IMR-90 (cell line): Measurements from ENCODE around the gene CDX1. TPM values are rescaled to one million over a fixed set of nuclear protein-coding genes. Genes with fewer than 3 reads are reported as not detected.

Experiments
- ATAC-seq: fragments of 200-7000 bp; cut with Tn5 transposase; 2 replicates; pipeline ENCODE4 v1.9.1; 2020; ENCODE audit warnings: low read depth, mild to moderate bottlenecking, moderate library complexity
- BruUV-seq: library from RNA; stranded (reverse); fragments of 400-500 nt; replicated peaks from 2 replicates; lab custom pipeline; 2021; lab: Mats Ljungman, UMichigan
- CTCF ChIA-PET: fragments of 300-600 bp; formaldehyde crosslinking; extraction: SDS; loops from one replicate; lab custom pipeline; 2021; ENCODE audit warnings: antibody characterized with exemption; lab: Yijun Ruan, JAX
- POLR2A ChIA-PET: fragments of 300-600 bp; sonication (Branson Sonifier 250); formaldehyde crosslinking; loops from one replicate; lab custom pipeline; 2022; ENCODE audit warnings: antibody characterized with exemption; ENCODE audit not compliant: unreplicated experiment; lab: Charles Lee
- DNase-seq: peaks from one replicate; pipeline ENCODE4 v3.0.0; 2013
- H2AFZ ChIP-seq: replicated peaks from 2 replicates; pipeline ENCODE3; 2013; ENCODE audit warnings: low read length, mild to moderate bottlenecking; ENCODE audit not compliant: poor library complexity
- H2AK5ac ChIP-seq: 2 replicates; pipeline ENCODE4 v1.6.1; 2013; ENCODE audit warnings: low read depth, low read length, inconsistent platforms
- H2AK9ac ChIP-seq: replicated peaks from 2 replicates; pipeline ENCODE3; 2013; ENCODE audit warnings: mild to moderate bottlenecking, low read depth, low read length, moderate library complexity; ENCODE audit not compliant: poor library complexity
- H2BK120ac ChIP-seq: 2 replicates; pipeline ENCODE4 v1.6.1; 2013; ENCODE audit warnings: low read depth, low read length, inconsistent platforms
- H2BK15ac ChIP-seq: 3 replicates; pipeline ENCODE4 v1.6.1; 2013; ENCODE audit warnings: low read depth, low read length, inconsistent platforms
- H2BK20ac ChIP-seq: 2 replicates; pipeline ENCODE4 v1.6.1; 2013; ENCODE audit warnings: low read depth, mild to moderate bottlenecking, inconsistent platforms, low read length, moderate library complexity
- H2BK5ac ChIP-seq: 2 replicates; pipeline ENCODE4 v1.6.1; 2013; ENCODE audit warnings: mild to moderate bottlenecking, low read depth, low read length, inconsistent platforms; ENCODE audit not compliant: poor library complexity, severe bottlenecking
- H3K14ac ChIP-seq: replicated peaks from 2 replicates; pipeline ENCODE4 v1.6.1; 2013; ENCODE audit warnings: low read depth, low read length, inconsistent platforms
- H3K18ac ChIP-seq: 2 replicates; pipeline ENCODE4 v1.6.1; 2013; ENCODE audit warnings: low read depth, low read length, control low read depth
- H3K23ac ChIP-seq: 2 replicates; pipeline ENCODE4 v1.6.1; 2013; ENCODE audit warnings: low read depth, low read length, inconsistent platforms
- H3K27ac ChIP-seq: 2 replicates; pipeline ENCODE4 v1.5.1; 2013; ENCODE audit warnings: mild to moderate bottlenecking, control low read depth, low read length; ENCODE audit not compliant: insufficient read depth
- H3K27me3 ChIP-seq: 2 replicates; pipeline ENCODE4 v1.6.1; 2013; ENCODE audit warnings: low read length; ENCODE audit not compliant: control insufficient read depth, insufficient read depth
- H3K36me3 ChIP-seq: 2 replicates; pipeline ENCODE4 v1.6.1; 2013; ENCODE audit warnings: low read length, mixed read lengths; ENCODE audit not compliant: control insufficient read depth, insufficient read depth
- H3K4ac ChIP-seq: 2 replicates; pipeline ENCODE4 v1.6.1; 2013; ENCODE audit warnings: low read depth, low read length, inconsistent platforms
- H3K4me1 ChIP-seq: 2 replicates; pipeline ENCODE4 v1.6.1; 2013; ENCODE audit warnings: low read length, mixed read lengths; ENCODE audit not compliant: control insufficient read depth, insufficient read depth
- H3K4me2 ChIP-seq: 2 replicates; pipeline ENCODE4 v1.6.1; 2013; ENCODE audit warnings: low read depth, mild to moderate bottlenecking, control low read depth, low read length, moderate library complexity
- H3K4me3 ChIP-seq: 2 replicates; pipeline ENCODE4 v1.5.1; 2013; ENCODE audit warnings: low read depth, mild to moderate bottlenecking, control low read depth, low read length, moderate library complexity; ENCODE audit not compliant: insufficient read depth
- H3K56ac ChIP-seq: 2 replicates; pipeline ENCODE4 v1.6.1; 2013; ENCODE audit warnings: low read length, inconsistent platforms; ENCODE audit not compliant: insufficient read depth; ENCODE audit errors: extremely low read depth
- H3K79me1 ChIP-seq, 2 experiments: 2 replicates each; pipeline ENCODE4 v1.6.1; 2013; ENCODE audit warnings: low read length in 2 of 2, inconsistent platforms in 1 of 2, low read depth in 1 of 2
- H3K9ac ChIP-seq: 2 replicates; pipeline ENCODE4 v1.6.1; 2013; ENCODE audit warnings: low read depth, low read length, control low read depth
- H3K9me1 ChIP-seq: 2 replicates; pipeline ENCODE4 v1.6.1; 2013; ENCODE audit warnings: low read length, inconsistent platforms; ENCODE audit not compliant: insufficient read depth
- H3K9me3 ChIP-seq: 2 replicates; pipeline ENCODE4 v1.6.1; 2013; ENCODE audit warnings: low read length; ENCODE audit not compliant: control insufficient read depth, insufficient read depth
- H4K20me1 ChIP-seq: 2 replicates; pipeline ENCODE4 v1.6.1; 2013; ENCODE audit warnings: low read length, inconsistent platforms; ENCODE audit not compliant: insufficient read depth
- H4K5ac ChIP-seq: 2 replicates; pipeline ENCODE4 v1.6.1; 2013; ENCODE audit warnings: mild to moderate bottlenecking, low read depth, low read length, control low read depth
- H4K8ac ChIP-seq, 2 experiments: 2 replicates each; pipeline ENCODE4 v1.6.1; 2013; ENCODE audit warnings: low read depth in 2 of 2, low read length in 2 of 2, control low read depth in 1 of 2, inconsistent platforms in 1 of 2
- H4K91ac ChIP-seq: 2 replicates; pipeline ENCODE4 v1.6.1; 2013; ENCODE audit warnings: low read depth, low read length, inconsistent platforms; ENCODE audit not compliant: insufficient read depth
- BHLHE40 ChIP-seq: fragments of 150-350 bp; IDR thresholded peaks from 2 replicates; pipeline ENCODE4 v1.6.1; 2016; ENCODE audit warnings: mild to moderate bottlenecking, low read depth, low read length
- CHD1 ChIP-seq: IDR thresholded peaks from 2 replicates; pipeline ENCODE4 v1.6.1; 2012; ENCODE audit warnings: low read depth, low read length, improper control_type of control experiment
- CTCF ChIP-seq: conservative IDR thresholded peaks from 2 replicates; pipeline ENCODE4 v1.5.1; 2012; ENCODE audit warnings: mild to moderate bottlenecking, low read depth, low read length, improper control_type of control experiment
- ELK1 ChIP-seq: fragments of 150-350 bp; IDR thresholded peaks from 2 replicates; pipeline ENCODE4 v1.6.1; 2016; ENCODE audit warnings: low read depth, mild to moderate bottlenecking, low read length, moderate library complexity, borderline replicate concordance
- FOS ChIP-seq: fragments of 150-350 bp; IDR thresholded peaks from 2 replicates; pipeline ENCODE4 v1.6.1; 2016; ENCODE audit warnings: low read depth, low read length
- MXI1 ChIP-seq: IDR thresholded peaks from 2 replicates; pipeline ENCODE4 v1.6.1; 2012; ENCODE audit warnings: low read depth, mild to moderate bottlenecking, low read length, moderate library complexity, borderline replicate concordance
- NFE2L2 ChIP-seq: fragments of 150-350 bp; IDR thresholded peaks from 2 replicates; pipeline ENCODE4 v1.6.1; 2016; ENCODE audit warnings: low read depth, mild to moderate bottlenecking, low read length
- RCOR1 ChIP-seq: IDR thresholded peaks from 2 replicates; pipeline ENCODE4 v1.6.1; 2012; ENCODE audit warnings: mild to moderate bottlenecking, low read length, improper control_type of control experiment; ENCODE audit not compliant: insufficient replicate concordance
- SMC3 ChIP-seq: fragments of 150-350 bp; IDR thresholded peaks from 2 replicates; pipeline ENCODE4 v1.6.1; 2016; ENCODE audit warnings: low read depth, mild to moderate bottlenecking, antibody characterized with exemption, low read length, moderate library complexity
- WGBS, 2 experiments: methylation state at CpG; one replicate each; pipeline versions ENCODE4 v1.1.5 to v1.1.7; 2013; ENCODE audit warnings: missing lambda C conversion rate in 2 of 2; ENCODE audit not compliant: insufficient read length in 1 of 2; ENCODE audit errors: extremely low coverage in 2 of 2; 5-methylcytosine and 5-hydroxymethylcytosine counted together
- dilution Hi-C: fragments of 300-500 bp; cut with HindIII; formaldehyde crosslinking; loops from one replicate; pipeline ENCODE4 v1.14.3; 2018; ENCODE audit warnings: low sequenced_read_pairs; ENCODE audit not compliant: unreplicated experiment
- in situ Hi-C: fragments of 300-500 bp; cut with MboI; formaldehyde crosslinking; loops from 3 replicates; pipeline ENCODE4 v1.14.3; 2019; ENCODE audit warnings: low sequenced_read_pairs, inconsistent platforms, mixed read lengths
- intact Hi-C: fragments of 100-400 bp; cut with micrococcal nuclease; formaldehyde crosslinking; loops from 2 replicates; pipeline ENCODE4 v1.10.0; 2022
- polyA plus RNA-seq, 3 experiments: library from polyadenylated mRNA; depleted of rRNA; stranded (reverse); fragments of >200 nt; gene quantifications; 2 replicates each; pipeline ENCODE4 v1.2.3, GENCODE V29; 2012; ENCODE audit warnings: low replicate concordance in 1 of 3
- total RNA-seq: library from RNA; depleted of rRNA; stranded (reverse); fragments of >200 nt; gene quantifications from 2 replicates; pipeline ENCODE4 v1.2.3, GENCODE V29; 2012

The CDX1 gene
- total and polyA plus RNA-seq, 2 of the 4 experiments (the other 2 are of a cell fraction): 0.18 to 0.24 TPM

GRCh38 chr5:150147670-150148069 lies 18.9 kb upstream of the CDX1 start:
- ATAC-seq (no peak), DNase-seq (no peak)
- peak overlapping the region in 1 of 2 experiments; percentile 52; a peak in 3 of 4 replicates for H4K8ac ChIP-seq
- H3K56ac ChIP-seq: no peak overlapping the region
- H3K23ac ChIP-seq: peak overlapping the region; percentile 78
- peak overlapping the region; percentile 50 for H3K14ac ChIP-seq
- intact Hi-C loops (no loop called here), in situ Hi-C loops (no loop called here), dilution Hi-C loops (no loop called here)
- H3K27me3 ChIP-seq: no peaks in the 10 kb centered on the region
- peak overlapping the region; percentile 54 for H3K4ac ChIP-seq
- H3K9me1 ChIP-seq: peaks cover 30% of the 10 kb centered on the region
- no peaks in the 10 kb centered on the region for H3K9me3 ChIP-seq
- H2AK9ac ChIP-seq: no peak overlapping the region
- H2AK5ac ChIP-seq: peak overlapping the region; percentile 77
- no peak overlapping the region for H2AFZ ChIP-seq
- no peak overlapping the region for H3K9ac ChIP-seq
- peak overlapping the region; percentile 35; the same call in 1 of the 2 replicates for H4K5ac ChIP-seq
- no peak overlapping the region; the same call in 1 of the 2 replicates for H4K91ac ChIP-seq
- 65% methylated on average over 3 of the region's 7 CpGs; no CpG with 5 or more reads in 1 of the 2 experiments for WGBS, 2 experiments
- H3K4me3 ChIP-seq: no peak overlapping the region
- H3K79me1 ChIP-seq: peaks cover 3 to 79% of the 10 kb centered on the region in 2 experiments
- POLR2A ChIA-PET: no interaction called here
- TF ChIP-seq MXI1 (no peak), BHLHE40 (no peak), ELK1 (no peak), CHD1 (no peak), CTCF (no peak), SMC3 (no peak), RCOR1 (no peak), NFE2L2 (no peak), FOS (no peak)
- CTCF ChIA-PET: no interaction called here
- H4K20me1 ChIP-seq: peaks cover 39% of the 10 kb centered on the region
- H2BK15ac ChIP-seq: no peak overlapping the region
- peaks cover 48% of the 10 kb centered on the region for H3K36me3 ChIP-seq
- H2BK120ac ChIP-seq: peak overlapping the region; percentile 62; the same call in 1 of the 2 replicates
- H3K27ac ChIP-seq: peak overlapping the region; percentile 29; the same call in 1 of the 2 replicates
- BruUV-seq: no TSS peak
- H2BK5ac ChIP-seq: peak overlapping the region; percentile 42
- no peak overlapping the region for H3K18ac ChIP-seq
- H2BK20ac ChIP-seq: peak overlapping the region; percentile 26; the same call in 1 of the 2 replicates
- H3K4me1 ChIP-seq: peaks cover 53% of the 10 kb centered on the region
- H3K4me2 ChIP-seq: no peak overlapping the region
